ENCODE data around the gene ARL9.

GRCh38 chr4:56475917-56476316 is 29.7 kb upstream of the ARL9 start:
- TF ChIP-seq CTCF (IDR thresholded peaks at IDR 0.05) (no peak), EP300 (IDR thresholded peaks at IDR 0.05) (no peak)
